RPMI7951 (cell line): ENCODE data around the gene FERD3L. TPM values are rescaled to one million over a fixed set of nuclear protein-coding genes. Genes with fewer than 3 reads are reported as not detected.
"Not testable (repeated sequence)": the region's sequence is repeated elsewhere in the genome, so short reads cannot be mapped to it uniquely, and the experiment has no call there.

Experiments
- DNase-seq: peaks from one replicate; pipeline ENCODE4 v3.0.0-alpha.2; 2012; ENCODE audit warnings: low read depth
- total RNA-seq: library from RNA; depleted of rRNA; stranded (reverse); fragments of >200 nt; shearing (Covaris generic); gene quantifications from 2 replicates; pipeline ENCODE4 v1.2.3, GENCODE V29; 2014; rRNA removed

Gene FERD3L
- total RNA-seq, result not detected in 2 replicates

DNA sequence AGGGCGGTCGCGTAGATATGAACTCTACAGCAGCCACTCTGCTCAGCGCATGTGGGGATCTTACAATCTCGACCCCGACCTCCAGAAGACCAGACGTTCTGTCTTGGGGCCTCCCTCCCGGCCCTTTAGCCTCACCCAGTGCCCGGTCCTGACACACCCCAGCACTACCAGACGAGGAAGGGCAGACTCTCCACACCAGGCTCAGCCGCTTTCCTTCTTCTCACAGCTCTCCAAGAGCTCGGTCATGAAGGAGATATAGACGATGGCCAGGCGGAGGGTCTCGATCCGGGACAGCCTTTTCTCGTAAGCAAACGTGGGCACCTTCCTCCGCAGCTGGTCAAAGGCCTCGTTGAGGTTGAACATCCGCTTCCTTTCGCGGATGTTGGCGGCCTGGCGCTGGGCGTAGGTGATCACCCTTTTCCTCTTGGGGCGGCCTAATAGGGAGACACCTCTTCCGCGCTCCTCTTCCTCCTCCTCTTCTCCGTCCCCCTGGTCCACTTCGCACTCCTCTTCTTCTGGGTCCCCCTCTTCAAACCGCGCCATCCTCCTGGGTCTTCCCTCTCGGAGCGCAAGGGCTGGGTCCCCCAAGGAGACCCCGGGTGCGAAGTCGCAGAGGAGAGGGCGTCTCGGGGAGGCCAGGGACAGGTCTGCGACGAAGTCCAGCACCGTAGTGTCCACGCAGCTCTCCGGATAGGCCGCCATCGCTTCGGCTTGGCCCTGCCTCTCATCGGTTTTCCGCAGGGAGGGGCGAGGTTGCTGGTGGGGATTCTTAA, at the start of gene FERD3L:
FERD3L (minus strand) TSS at position 761 of the 773 bp plus-strand sequence; CDS start at position 702, 59 bp downstream.
- DNase-seq, result no peak

DNA sequence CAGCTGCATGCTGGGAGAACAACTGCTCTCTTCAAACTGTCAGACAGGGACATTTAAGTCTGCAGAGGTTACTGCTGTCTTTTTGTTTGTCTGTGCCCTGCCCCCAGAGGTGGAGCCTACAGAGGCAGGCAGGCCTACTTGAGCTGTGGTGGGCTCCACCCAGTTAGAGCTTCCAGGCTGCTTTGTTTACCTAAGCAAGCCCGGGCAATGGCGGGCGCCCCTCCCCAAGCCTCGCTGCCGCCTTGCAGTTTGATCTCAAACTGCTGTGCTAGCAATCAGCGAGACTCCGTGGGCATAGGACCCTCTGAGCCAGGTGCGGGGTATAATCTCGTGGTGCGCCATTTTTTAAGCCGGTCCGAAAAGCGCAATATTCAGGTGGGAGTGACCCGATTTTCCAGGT, 49.2 kb upstream of the FERD3L start:
- not testable (repeated sequence) for DNase-seq

DNA sequence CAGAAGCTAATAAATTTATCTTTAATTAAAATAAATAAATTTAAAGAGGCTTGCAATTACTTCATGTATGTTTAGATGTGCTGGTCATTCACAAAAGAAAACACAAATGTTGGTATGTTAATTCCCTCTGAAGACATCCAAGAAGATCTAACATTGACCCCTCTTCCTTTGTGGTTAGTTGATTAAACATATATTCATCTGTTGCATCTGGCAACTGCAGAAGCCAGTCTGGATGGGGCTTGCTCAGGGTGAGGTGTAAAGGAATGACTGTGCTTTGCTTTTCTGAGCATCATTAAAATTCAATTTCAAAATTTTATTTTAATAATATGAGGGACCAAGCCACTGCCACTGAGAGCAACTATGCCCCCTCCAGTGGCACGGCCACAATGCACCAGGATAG, 36.4 kb upstream of the FERD3L start:
- DNase-seq, result no peak

DNA sequence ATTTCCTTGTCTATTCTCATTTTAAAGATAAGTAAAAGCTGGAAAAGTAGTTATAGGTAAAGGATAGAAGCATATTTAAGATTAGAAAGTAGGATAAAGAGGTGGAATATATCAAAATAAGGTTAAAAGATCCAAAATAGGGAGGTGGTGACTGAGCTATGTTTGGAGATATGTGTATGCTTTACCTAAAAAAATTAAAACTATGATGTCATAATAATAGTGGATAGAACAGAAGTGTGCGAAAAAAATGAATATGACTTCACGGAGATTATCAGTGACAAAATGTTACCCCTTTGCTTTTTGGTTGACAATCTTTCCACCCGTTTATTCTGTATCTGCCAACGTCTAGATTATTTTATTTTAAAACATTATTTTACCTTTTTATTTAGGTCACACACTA, 33.4 kb upstream of the FERD3L start:
- DNase-seq, result no peak

DNA sequence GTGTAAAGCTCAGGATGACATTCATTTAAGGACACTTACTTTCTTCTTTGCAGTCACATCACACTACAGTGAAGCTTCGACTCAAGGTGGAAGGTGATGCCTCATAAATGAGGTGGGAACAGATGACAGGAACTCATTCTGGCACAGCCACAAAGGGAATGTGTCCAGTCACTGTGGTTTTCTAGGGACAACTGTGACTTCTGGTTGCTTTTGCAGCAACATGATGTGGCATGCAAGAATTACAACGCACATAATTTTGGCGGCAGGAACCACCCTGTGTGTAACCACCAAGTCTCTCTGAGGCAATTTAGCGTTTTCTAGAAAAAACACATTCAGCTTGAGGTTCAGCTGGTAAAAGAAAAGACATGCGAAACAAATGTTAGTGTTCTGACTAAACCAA, 32.0 kb upstream of the FERD3L start:
- peak; percentile 9 for DNase-seq

DNA sequence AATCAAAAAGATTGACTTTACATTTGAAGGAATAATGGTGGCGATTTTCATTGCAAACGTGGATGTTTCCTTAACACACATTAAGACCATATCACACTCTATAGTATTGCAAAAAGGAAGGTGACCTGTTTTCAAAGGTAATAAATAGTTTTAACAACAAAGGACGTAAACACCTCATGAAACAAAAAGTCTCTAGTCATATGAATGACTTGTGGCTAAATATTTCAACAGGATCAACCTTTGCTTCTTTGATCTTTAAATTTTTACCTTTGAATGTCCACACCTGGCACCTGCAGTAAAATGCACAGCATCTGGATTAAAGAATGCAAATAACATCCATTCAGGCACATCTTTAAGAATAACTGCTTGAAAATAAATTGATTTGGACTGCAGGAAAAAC, 30.0 kb upstream of the FERD3L start:
- no peak for DNase-seq

DNA sequence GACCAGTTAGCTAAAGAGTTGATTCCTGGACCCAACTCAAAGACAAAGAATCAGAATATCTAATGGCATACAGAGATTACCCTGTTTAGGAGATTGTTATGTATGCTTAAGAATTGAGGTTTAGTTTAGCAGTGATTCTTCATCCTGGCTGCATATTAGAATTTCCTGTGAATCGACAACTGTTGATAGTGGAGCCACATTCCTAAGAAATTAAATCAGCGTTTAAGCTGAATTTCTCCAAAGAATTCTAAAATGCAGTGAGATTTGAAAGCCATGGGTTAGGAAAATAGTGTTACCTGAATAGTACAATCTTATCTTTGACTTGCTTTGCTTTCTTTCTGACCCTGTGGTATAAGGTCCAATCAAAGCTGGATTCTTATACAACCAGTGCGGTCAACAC, 16.4 kb upstream of the FERD3L start:
- no peak for DNase-seq

DNA sequence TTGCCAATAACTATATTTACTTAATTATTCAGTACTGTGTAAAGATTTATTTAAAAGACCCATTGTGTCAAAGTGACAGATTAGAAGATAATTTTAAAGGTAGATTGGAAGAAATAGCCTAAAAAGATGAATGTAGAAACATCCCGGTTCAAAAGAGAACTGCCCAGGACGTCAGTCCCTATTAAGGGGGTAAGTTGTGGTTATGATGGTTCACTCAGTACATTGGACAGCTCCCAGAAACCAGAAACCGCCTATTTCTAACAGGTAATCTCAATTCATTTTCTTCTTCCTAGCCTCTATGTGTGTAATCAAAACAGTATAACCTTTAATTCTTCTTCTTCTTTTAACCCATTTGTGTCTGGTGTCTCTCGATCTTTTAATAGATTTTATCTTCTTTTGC, 1.5 kb upstream of the FERD3L start:
- peak; percentile 31 for DNase-seq

DNA sequence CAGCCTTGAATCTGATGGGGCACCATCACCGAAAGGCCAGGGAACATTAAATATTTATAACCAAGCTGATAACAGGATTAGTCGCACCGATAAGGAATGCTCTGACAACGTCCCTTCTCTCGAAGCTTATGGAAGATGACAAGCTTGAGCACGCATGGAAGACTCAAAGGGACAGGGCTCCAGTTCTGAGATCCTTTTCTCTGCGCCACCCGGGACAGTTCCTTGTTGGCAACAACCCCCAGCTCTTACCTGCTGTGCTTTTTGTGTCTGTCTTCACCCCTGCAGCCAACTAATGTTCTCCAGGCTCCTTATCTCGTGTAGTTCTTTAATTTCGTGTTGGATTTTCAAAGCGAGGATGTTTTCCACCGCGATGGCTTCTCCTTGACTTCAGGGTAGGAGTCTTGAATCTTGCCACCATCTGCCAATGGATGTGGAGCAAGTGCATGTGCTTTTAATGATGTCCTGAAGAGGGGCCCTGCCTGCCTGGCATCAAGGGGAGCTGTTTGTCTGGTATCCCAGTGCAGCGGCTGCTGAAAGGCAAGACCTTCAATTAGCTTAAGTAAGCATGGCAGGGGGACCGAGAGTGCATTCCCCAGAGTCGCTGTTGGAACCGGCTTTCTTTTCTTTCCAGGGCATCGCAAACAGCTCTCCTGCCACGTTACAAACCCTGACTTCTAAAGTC, 354 bp upstream of the FERD3L start:
- no peak for DNase-seq

DNA sequence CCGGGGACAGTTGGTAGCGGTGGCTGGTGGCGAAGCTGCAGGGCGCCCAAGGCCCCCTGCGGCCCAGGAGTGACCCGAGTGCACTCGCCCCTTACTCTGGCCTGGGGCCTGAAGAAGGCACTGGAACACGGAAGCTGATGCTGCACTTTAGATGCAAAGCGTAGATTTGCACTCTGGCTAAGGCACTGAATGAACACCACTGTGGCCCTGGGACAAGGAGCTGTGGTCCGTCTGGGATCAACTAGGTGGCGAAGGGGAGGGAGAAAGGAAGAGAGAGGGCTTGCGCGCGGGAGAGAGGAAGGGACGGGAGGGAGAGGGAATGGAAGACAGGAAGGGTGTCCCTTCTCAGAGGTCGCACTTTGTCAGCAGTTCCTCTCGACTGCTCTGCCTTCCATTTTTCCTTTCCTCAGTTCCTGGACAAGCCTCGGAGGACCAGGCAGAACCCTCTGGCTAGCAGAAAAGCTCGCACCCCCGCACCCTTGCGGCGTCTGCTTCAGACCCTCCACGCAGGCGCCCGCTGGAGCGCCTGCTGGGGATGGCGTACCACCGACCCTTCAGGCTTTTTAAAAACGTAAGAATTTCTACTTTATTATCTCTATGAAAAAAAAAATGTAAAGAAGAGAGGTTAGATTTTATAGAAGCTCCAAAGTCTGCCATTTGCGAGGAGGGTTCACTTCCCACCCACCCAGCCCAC, 1.2 kb downstream of the FERD3L start:
- DNase-seq, result no peak

- DNase-seq, result no peak
Measured at GRCh38 chr7:19139706-19140327, 5.4 kb downstream of the FERD3L start.

- DNase-seq, result no peak
Measured at GRCh38 chr7:19133886-19134285, 11.3 kb downstream of the FERD3L start.

DNA sequence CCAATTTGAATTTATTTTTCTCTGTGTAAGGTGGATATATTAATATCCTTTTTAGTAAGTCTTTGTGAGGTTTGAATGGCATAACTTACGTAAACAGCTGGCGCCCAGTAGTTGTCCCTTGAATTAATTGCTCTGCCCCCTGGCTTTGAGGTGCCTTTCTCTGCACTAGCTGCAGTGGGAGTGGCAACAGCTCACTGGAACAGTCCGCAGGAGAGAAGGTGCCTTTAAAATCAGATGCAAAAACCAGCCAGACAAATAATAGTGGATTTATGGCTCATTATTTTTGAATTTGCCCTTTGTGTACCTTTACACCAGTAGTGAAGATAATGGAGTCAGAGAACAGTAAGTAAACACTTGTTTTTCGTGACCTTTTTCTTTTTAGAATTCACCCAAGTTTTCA, 11.8 kb downstream of the FERD3L start:
- DNase-seq, result no peak

- no peak for DNase-seq
Measured at GRCh38 chr7:19128856-19129255, 16.4 kb downstream of the FERD3L start.

GRCh38 chr7:19121977-19122588, 23.1 kb downstream of the FERD3L start:
- peak; percentile 63 for DNase-seq

- no peak for DNase-seq
Measured at GRCh38 chr7:19119870-19120486, 25.2 kb downstream of the FERD3L start.

- DNase-seq, result no peak
Measured at GRCh38 chr7:19119372-19119771, 25.8 kb downstream of the FERD3L start.

DNA sequence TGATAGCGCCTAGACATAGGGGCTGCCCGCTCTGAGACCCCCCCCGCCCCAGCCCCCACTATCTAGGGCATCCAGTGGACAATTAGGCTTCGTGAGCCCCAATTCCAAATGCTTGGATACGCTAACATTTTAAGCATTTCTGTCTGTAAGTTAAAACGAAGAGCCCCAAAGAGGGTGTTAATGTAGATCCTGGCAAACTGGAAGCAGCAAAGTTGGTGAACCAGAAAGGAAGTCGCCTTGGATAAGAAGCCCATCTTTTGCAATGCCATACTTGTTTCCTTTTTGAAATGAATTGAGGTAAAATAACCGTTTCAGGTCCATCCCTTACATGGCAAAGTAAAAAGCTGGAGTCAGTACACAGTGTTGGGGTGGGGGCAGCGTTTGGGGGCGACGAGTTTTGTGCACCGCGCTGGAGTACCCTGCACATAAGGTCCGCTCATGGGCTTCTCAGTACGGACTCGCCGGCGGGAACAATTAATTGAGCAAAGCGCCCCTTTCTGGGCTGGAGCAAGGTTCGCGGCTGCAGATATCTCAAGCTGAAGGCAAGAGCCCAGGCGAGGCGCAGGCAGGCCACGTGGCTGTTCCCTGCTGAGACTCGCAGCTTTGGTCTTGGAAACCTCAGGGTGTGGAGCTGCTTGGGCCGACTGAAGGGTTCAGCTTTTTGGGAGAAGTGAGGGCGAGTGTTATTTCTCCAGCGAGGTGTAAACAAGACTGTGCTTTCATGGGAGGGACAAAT, 26.4 kb downstream of the FERD3L start:
- peak; percentile 19 for DNase-seq

DNA sequence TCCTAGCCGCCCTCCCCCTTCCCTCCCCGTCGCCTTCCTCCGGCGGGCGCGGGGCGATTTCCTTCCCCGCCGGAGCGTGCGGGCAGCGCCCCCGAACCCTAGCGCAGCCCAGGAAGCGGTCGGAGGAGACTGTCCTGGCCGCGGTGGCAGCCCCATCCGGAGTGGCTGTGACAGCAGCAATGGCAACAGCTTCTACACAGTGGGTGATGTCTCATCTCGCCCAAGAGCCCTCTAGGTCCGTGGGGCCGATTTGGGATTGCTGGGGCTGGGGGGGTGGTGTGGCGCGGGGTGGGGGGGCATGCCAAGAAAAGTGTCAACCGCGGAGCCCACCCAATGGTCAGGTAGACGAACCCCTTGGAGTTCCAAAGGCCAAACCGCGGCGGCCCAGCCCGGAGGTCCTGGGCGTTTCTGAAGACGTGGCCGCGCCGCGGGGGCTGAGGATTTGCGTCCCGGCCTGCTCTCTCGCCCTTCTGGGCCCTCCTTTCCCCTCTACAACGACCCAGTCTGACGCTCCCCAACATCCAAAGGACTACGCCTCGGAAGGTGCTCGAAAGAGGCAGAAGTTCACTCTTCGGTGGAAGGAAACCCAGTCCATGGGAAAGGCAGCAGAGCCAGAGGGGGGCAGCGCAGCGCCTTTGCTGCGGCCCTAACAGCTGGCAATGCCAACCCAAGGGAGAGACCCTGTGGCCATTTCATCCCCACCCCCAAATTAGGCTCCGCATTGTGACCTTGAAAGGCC, 27.2 kb downstream of the FERD3L start:
- DNase-seq, result peak; percentile 53
